NOMO-1 treated with dmso at 0.1 percent for 144 hours (cell line): Measurements from ENCODE around the gene DENND11.
"Not testable (repeated sequence)": the region's sequence is repeated elsewhere in the genome, so short reads cannot be mapped to it uniquely, and the experiment has no call there.

Source experiments
- DNase-seq: peaks from one replicate; lab custom pipeline; 2025; ENCODE audit not compliant: unreplicated experiment; lab: John Stamatoyannopoulos, UW

The DENND11 gene

GRCh38 chr7:141708351-141708750, 6.4 kb upstream of the DENND11 start, which contains the start of gene WEE2:
Gene WEE2, plus strand, starts transcription at chr7:141708353. Its CDS starts 406 bp downstream, at chr7:141708759.
- DNase-seq: no peak

- no peak for DNase-seq
Observed at GRCh38 chr7:141706239-141707064, 4.5 kb upstream of the DENND11 start.

GRCh38 chr7:141704741-141705140, 2.8 kb upstream of the DENND11 start:
- DNase-seq: no peak

- DNase-seq: no peak
Observed at GRCh38 chr7:141704112-141704511, 2.1 kb upstream of the DENND11 start.

GRCh38 chr7:141702892-141703291, 926 bp upstream of the DENND11 start:
- DNase-seq: no peak

- no peak for DNase-seq
Observed at GRCh38 chr7:141701489-141702046, 398 bp downstream of the DENND11 start.

GRCh38 chr7:141700848-141701371, 1.1 kb downstream of the DENND11 start:
- DNase-seq: no peak

GRCh38 chr7:141700296-141700847, 1.6 kb downstream of the DENND11 start:
- DNase-seq: no peak

- no peak for DNase-seq
Observed at GRCh38 chr7:141699860-141700259, 2.1 kb downstream of the DENND11 start.

- DNase-seq: no peak
Observed at GRCh38 chr7:141698247-141699015, 3.5 kb downstream of the DENND11 start.

- DNase-seq: no peak
Observed at GRCh38 chr7:141697211-141697871, 4.6 kb downstream of the DENND11 start.

GRCh38 chr7:141696348-141696747, 5.6 kb downstream of the DENND11 start:
- DNase-seq: no peak

- no peak for DNase-seq
Observed at GRCh38 chr7:141695803-141696289, 6.1 kb downstream of the DENND11 start.

- no peak for DNase-seq
Observed at GRCh38 chr7:141693082-141693481, 8.9 kb downstream of the DENND11 start.

- no peak for DNase-seq
Observed at GRCh38 chr7:141691961-141692360, 10.0 kb downstream of the DENND11 start.

GRCh38 chr7:141691540-141691939, 10.4 kb downstream of the DENND11 start:
- no peak for DNase-seq

GRCh38 chr7:141689072-141689825, 12.7 kb downstream of the DENND11 start:
- DNase-seq: not testable (repeated sequence)

- no peak for DNase-seq
Observed at GRCh38 chr7:141688043-141688442, 13.9 kb downstream of the DENND11 start.

GRCh38 chr7:141686670-141687069, 15.3 kb downstream of the DENND11 start:
- no peak for DNase-seq

- no peak for DNase-seq
Observed at GRCh38 chr7:141686074-141686473, 15.9 kb downstream of the DENND11 start.
